GM21723 (cell line): ENCODE results near the gene CREB5.

Experiments used
- ATAC-seq: cut with Tn5 transposase; IDR thresholded peaks from one replicate; pipeline ENCODE4 v1.9.1; 2021; ENCODE audit warnings: mild to moderate bottlenecking, moderate library complexity; ENCODE audit not compliant: unreplicated experiment

Gene CREB5

GRCh38 chr7:28474640-28475039, 62.3 kb downstream of the CREB5 start:
- ATAC-seq = no peak

- ATAC-seq = no peak
Measured at GRCh38 chr7:28477041-28477442, 64.7 kb downstream of the CREB5 start.

- ATAC-seq = no peak
Measured at GRCh38 chr7:28478656-28479055, 66.3 kb downstream of the CREB5 start.

DNA sequence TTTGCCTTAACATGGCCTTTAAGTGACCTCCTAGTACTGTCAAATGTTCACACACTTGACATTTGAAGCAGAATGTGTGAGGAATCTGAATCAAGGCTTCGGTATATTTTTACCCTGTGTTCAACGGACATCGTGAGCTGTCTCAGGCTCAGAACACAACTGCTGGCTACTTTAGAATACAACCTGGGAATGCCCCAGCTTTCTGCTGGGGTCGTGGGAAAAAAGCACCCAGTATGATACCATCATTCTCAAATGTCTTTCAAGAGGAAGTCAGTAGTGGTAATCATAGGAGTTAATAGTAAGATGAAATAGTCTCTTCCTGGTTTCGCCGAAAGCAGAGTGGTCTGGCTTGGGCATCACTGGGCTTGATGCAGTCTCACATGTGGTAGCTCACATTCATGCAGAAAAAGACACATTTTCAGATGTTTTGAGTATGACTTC, 67.2 kb downstream of the CREB5 start:
- ATAC-seq = peak; percentile 73

DNA sequence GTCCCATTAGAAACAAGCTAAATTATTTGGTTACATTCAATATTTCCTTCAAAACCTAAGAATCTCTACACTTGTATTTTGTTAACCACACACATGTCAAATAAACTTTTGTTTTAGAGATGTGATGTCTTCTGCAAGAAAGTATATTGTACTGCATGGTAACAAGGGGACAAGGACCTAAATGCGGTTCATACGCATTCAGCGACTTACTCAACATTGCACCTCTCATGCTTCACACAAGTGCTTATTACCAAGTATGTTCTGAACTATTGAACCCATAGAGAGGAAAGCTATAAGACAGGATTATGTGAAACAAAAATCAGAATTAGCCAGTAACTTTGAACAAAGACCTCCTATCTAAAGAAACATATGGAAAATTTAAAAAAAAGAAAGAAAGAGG, 68.3 kb downstream of the CREB5 start:
- ATAC-seq = no peak

- ATAC-seq = peak; percentile 73
Measured at GRCh38 chr7:28481091-28481926, 69.0 kb downstream of the CREB5 start.

- ATAC-seq = no peak
Measured at GRCh38 chr7:28483112-28483511, 70.8 kb downstream of the CREB5 start.

- no peak for ATAC-seq
Measured at GRCh38 chr7:28483908-28484605, 71.7 kb downstream of the CREB5 start.

GRCh38 chr7:28484606-28484935, 72.3 kb downstream of the CREB5 start:
- ATAC-seq = no peak

- no peak for ATAC-seq
Measured at GRCh38 chr7:28487487-28487886, 75.2 kb downstream of the CREB5 start.

- ATAC-seq = no peak
Measured at GRCh38 chr7:28488061-28488791, 75.9 kb downstream of the CREB5 start.

GRCh38 chr7:28490831-28491230, 78.5 kb downstream of the CREB5 start:
- ATAC-seq = no peak

DNA sequence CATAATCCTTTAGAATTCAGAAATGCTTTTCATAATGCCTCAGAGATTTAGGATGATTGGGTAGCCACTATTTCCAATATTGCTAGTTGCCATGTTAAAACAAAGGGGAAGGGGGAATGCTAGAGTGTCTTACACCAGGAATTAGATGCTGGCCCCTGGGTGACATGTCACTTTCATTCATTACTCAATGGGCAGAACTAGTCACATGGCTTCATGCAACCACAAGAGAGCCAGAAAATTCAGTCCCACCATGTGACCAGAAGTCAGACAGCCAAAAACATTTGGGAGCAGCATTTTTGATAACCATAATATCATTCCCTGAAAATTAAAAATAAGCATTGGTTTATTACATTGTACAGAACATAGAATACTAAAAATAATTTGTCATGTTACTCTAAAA, 81.2 kb downstream of the CREB5 start:
- ATAC-seq = no peak

GRCh38 chr7:28497009-28497408, 84.7 kb downstream of the CREB5 start:
- no peak for ATAC-seq

DNA sequence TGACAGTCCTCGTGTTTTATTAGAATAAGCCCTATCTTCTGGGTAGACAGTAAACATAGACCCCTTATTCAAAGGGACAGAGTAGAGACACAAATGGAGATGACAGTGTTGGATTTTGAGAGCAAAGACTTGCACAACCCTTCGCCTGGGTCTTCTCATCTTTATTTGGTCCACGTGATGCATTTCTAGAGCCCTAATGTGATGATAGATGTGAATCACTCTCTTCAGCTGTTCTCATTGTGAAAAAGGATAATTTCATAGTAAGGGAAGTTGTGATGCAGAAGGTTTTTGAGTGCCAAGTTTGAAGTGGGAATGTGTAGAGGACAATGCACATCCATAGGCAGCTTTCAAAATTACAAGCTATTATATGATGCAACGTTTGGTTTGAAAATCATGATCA, 86.3 kb downstream of the CREB5 start:
- ATAC-seq = no peak

- ATAC-seq = no peak
Measured at GRCh38 chr7:28500138-28500537, 87.8 kb downstream of the CREB5 start.

DNA sequence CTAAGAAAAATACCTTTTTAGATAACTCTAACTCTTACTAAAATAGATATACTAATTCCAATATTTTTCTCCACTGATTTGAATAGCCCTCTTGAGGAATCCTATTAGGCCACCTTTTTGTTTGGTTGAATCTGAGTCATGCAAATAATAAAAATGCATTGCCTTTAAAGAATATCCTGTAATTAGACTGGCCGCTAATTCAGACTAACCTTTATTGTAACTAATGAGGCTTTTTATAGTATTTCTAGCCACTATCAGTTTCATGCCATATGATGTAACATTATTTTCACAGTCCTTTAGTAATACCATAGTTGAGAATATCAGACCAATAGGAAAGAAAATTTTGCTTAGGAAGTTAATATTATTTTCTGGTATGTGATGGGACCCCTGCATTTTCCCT, 90.1 kb downstream of the CREB5 start:
- ATAC-seq = no peak

- ATAC-seq = no peak
Measured at GRCh38 chr7:28503396-28503795, 91.1 kb downstream of the CREB5 start.

DNA sequence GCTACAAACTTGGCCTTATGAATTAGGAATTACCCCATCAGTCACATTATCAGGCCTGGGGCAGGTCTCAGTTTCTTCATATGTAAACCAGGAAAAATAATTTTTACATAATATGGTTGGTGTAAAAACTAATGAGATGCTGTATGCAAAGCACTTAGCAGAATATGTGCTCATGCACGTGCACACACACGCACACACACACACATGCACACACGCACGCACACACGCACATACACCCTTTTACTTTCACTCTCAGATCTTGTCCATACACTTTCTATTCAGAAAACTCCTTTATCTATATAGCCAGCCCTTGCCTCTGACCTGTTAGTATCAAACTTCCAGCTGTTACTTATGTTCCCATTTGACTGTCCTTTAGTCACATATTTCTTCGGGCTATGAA, 92.7 kb downstream of the CREB5 start:
- no peak for ATAC-seq

- no peak for ATAC-seq
Measured at GRCh38 chr7:28505867-28506266, 93.5 kb downstream of the CREB5 start.

GRCh38 chr7:28507525-28508282, 95.4 kb downstream of the CREB5 start:
- no peak for ATAC-seq
